ENCODE measurements around the gene TNNT2. TPM values are rescaled to one million over a fixed set of nuclear protein-coding genes. Genes with fewer than 3 reads are reported as not detected.
A peak's percentile ranks its signal among the peaks of the same experiment; 100 is the strongest.

TNNT2 gene
- total RNA-seq, 1 donor from 2014 or later, result 6.1 TPM

DNA sequence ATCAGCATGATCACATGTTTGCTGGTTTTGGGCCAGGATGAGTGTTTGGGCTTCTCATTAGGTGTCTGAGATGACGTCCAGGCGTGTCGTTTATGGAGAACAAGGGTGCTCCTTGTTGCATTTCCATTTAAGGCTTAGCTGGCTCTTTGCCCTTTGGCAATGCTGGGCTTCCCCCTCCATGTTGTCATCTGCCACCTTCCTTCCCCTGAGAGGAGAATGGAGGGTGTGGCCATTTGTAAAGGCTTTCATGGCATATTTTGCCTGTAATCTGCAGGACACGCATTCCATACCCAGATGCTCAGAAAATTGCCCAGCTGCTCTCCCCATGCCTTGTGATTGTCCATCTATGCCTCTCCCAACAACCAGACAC is 66.5 kb downstream of the TNNT2 start:
- Histone ChIP-seq H3K4me1 (ENCODE audit: insufficient read depth, low read length) (peaks cover 9% of the 10 kb centered on the region), H3K4me3 (ENCODE audit: insufficient read depth, low read depth, low read length) (no peak overlapping the region), H3K9ac (ENCODE audit: low read length) (no peak overlapping the region), H2AFZ (ENCODE audit: low read depth, low read length) (no peak overlapping the region), H3K4me2 (ENCODE audit: low read length) (no peak overlapping the region), H3K36me3 (ENCODE audit: insufficient read depth, low read length) (no peaks in the 10 kb centered on the region), H3K79me2 (ENCODE audit: insufficient read depth, low read length) (no peaks in the 10 kb centered on the region), H3K9me3 (ENCODE audit: insufficient read depth, low read depth, low read length) (no peaks in the 10 kb centered on the region), H3K27me3 (ENCODE audit: insufficient read depth, low read length) (peaks cover 15% of the 10 kb centered on the region), H3K27ac (ENCODE audit: low read depth, low read length) (no peak overlapping the region), H4K20me1 (ENCODE audit: insufficient read depth, low read length) (no peaks in the 10 kb centered on the region)
- Mint-ChIP-seq H3K36me3 (ENCODE audit: low read depth, unreplicated experiment) (no peaks in the 10 kb centered on the region), H3K27me3 (ENCODE audit: low read depth, unreplicated experiment) (peaks cover 28% of the 10 kb centered on the region), H3K4me3 (ENCODE audit: unreplicated experiment) (no peak overlapping the region), H3K27ac (ENCODE audit: unreplicated experiment) (peak overlapping the region; percentile 26), H3K9me3 (ENCODE audit: unreplicated experiment) (peaks cover 2% of the 10 kb centered on the region), H3K4me1 (ENCODE audit: low read depth, unreplicated experiment) (peaks cover 28% of the 10 kb centered on the region)
- DNase-seq (ENCODE audit: low read depth) (peak; percentile 35), FAIRE-seq (no peak)
- no peak for TF ChIP-seq EZH2 (IDR thresholded peaks at IDR 0.05; ENCODE audit: insufficient read depth, low read length)
- TF ChIP-seq, protein P1, sequence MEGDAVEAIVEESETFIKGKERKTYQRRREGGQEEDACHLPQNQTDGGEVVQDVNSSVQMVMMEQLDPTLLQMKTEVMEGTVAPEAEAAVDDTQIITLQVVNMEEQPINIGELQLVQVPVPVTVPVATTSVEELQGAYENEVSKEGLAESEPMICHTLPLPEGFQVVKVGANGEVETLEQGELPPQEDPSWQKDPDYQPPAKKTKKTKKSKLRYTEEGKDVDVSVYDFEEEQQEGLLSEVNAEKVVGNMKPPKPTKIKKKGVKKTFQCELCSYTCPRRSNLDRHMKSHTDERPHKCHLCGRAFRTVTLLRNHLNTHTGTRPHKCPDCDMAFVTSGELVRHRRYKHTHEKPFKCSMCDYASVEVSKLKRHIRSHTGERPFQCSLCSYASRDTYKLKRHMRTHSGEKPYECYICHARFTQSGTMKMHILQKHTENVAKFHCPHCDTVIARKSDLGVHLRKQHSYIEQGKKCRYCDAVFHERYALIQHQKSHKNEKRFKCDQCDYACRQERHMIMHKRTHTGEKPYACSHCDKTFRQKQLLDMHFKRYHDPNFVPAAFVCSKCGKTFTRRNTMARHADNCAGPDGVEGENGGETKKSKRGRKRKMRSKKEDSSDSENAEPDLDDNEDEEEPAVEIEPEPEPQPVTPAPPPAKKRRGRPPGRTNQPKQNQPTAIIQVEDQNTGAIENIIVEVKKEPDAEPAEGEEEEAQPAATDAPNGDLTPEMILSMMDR (IDR thresholded peaks at IDR 0.05; ENCODE audit: insufficient read depth, low read depth, low read length), result no peak

DNA sequence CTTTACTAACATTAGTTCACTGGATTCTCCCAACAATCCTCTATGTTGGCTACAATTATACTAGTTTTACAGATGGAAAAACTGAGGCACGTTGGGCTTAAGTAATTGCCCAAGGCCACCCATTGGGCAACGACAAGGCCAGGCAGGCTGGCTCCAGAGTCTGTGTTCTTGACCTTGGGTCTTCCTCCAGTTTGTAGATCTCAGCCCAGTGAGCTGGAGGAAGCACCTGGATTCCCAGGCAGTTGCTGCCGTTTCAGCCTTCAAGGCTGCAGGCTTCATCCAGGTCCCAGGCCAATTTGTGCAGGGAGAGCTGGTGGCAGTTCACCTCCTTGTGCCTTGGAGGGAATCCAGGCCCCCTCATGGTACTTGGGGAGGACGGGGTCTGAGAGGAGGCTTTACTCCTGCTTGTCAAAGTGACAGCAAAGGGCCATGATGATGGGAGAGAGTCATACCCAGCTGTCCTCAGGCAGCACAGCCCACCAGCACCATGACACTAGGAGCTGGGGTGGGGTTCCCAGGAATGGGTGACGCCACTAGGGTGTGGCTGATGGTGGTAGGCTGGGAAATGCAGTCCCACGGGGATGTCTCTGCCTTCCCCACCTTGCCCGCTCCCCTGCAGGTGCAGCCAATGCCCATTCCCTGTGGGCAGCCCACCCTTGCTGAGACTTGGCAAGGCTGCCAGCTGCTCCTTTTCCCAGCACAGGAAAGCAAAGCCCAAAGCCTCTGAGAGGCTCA is 67.1 kb downstream of the TNNT2 start:
- H3K9me3 Mint-ChIP-seq (ENCODE audit: unreplicated experiment), result no peaks in the 10 kb centered on the region
- peaks cover 28% of the 10 kb centered on the region for H3K4me1 Mint-ChIP-seq (ENCODE audit: low read depth, unreplicated experiment)
- no peak overlapping the region for H3K4me3 ChIP-seq (ENCODE audit: insufficient read depth, low read depth, low read length)
- no peak overlapping the region for H3K4me3 Mint-ChIP-seq (ENCODE audit: unreplicated experiment)
- no peak overlapping the region for H3K27ac ChIP-seq (ENCODE audit: low read depth, low read length)
- TF ChIP-seq EZH2 (IDR thresholded peaks at IDR 0.05; ENCODE audit: insufficient read depth, low read length), result no peak
- TF ChIP-seq, protein P1 (IDR thresholded peaks at IDR 0.05; ENCODE audit: insufficient read depth, low read depth, low read length), result no peak
- H2AFZ ChIP-seq (ENCODE audit: low read depth, low read length), result no peak overlapping the region
- H3K4me2 ChIP-seq (ENCODE audit: low read length), result no peak overlapping the region
- peaks cover 9% of the 10 kb centered on the region for H3K4me1 ChIP-seq (ENCODE audit: insufficient read depth, low read length)
- H3K27me3 Mint-ChIP-seq (ENCODE audit: low read depth, unreplicated experiment), result peaks cover 28% of the 10 kb centered on the region
- H3K36me3 ChIP-seq (ENCODE audit: insufficient read depth, low read length), result no peaks in the 10 kb centered on the region
- H3K9ac ChIP-seq (ENCODE audit: low read length), result no peak overlapping the region
- FAIRE-seq, result no peak
- no peaks in the 10 kb centered on the region for H3K79me2 ChIP-seq (ENCODE audit: insufficient read depth, low read length)
- no peaks in the 10 kb centered on the region for H3K36me3 Mint-ChIP-seq (ENCODE audit: low read depth, unreplicated experiment)
- no peaks in the 10 kb centered on the region for H4K20me1 ChIP-seq (ENCODE audit: insufficient read depth, low read length)
- H3K27ac Mint-ChIP-seq (ENCODE audit: unreplicated experiment), result peak overlapping the region; percentile 98
- DNase-seq (ENCODE audit: low read depth), result no peak
- no peaks in the 10 kb centered on the region for H3K9me3 ChIP-seq (ENCODE audit: insufficient read depth, low read depth, low read length)
- H3K27me3 ChIP-seq (ENCODE audit: insufficient read depth, low read length), result peaks cover 15% of the 10 kb centered on the region

GRCh38 chr1:201309416-201309815 is 68.1 kb downstream of the TNNT2 start:
- Mint-ChIP-seq H3K4me3 (ENCODE audit: unreplicated experiment) (peak overlapping the region; percentile 68), H3K36me3 (ENCODE audit: low read depth, unreplicated experiment) (no peaks in the 10 kb centered on the region), H3K27ac (ENCODE audit: unreplicated experiment) (peak overlapping the region; percentile 98), H3K27me3 (ENCODE audit: low read depth, unreplicated experiment) (peaks cover 26% of the 10 kb centered on the region), H3K9me3 (ENCODE audit: unreplicated experiment) (no peaks in the 10 kb centered on the region), H3K4me1 (ENCODE audit: low read depth, unreplicated experiment) (peaks cover 28% of the 10 kb centered on the region)
- Histone ChIP-seq H3K9me3 (ENCODE audit: insufficient read depth, low read depth, low read length) (no peaks in the 10 kb centered on the region), H3K27ac (ENCODE audit: low read depth, low read length) (no peak overlapping the region), H4K20me1 (ENCODE audit: insufficient read depth, low read length) (no peaks in the 10 kb centered on the region), H3K4me1 (ENCODE audit: insufficient read depth, low read length) (peaks cover 9% of the 10 kb centered on the region), H3K79me2 (ENCODE audit: insufficient read depth, low read length) (no peaks in the 10 kb centered on the region), H3K36me3 (ENCODE audit: insufficient read depth, low read length) (no peaks in the 10 kb centered on the region), H3K27me3 (ENCODE audit: insufficient read depth, low read length) (peaks cover 17% of the 10 kb centered on the region), H3K4me3 (ENCODE audit: insufficient read depth, low read depth, low read length) (no peak overlapping the region), H3K4me2 (ENCODE audit: low read length) (no peak overlapping the region), H2AFZ (ENCODE audit: low read depth, low read length) (no peak overlapping the region), H3K9ac (ENCODE audit: low read length) (no peak overlapping the region)
- FAIRE-seq (peak; percentile 20), DNase-seq (ENCODE audit: low read depth) (peak; percentile 67)
- TF ChIP-seq, protein P1 (IDR thresholded peaks at IDR 0.05; ENCODE audit: insufficient read depth, low read depth, low read length), result peak; percentile 9
- no peak for TF ChIP-seq EZH2 (IDR thresholded peaks at IDR 0.05; ENCODE audit: insufficient read depth, low read length)
